IMR-90 (cell line): Measurements from ENCODE around the gene BRINP3. TPM values are rescaled to one million over a fixed set of nuclear protein-coding genes. Genes with fewer than 3 reads are reported as not detected.

Experiments used
- ATAC-seq: fragments of 200-7000 bp; cut with Tn5 transposase; 2 replicates; pipeline ENCODE4 v1.9.1; 2020; ENCODE audit warnings: low read depth, mild to moderate bottlenecking, moderate library complexity
- BruUV-seq: library from RNA; stranded (reverse); fragments of 400-500 nt; replicated peaks from 2 replicates; lab custom pipeline; 2021; lab: Mats Ljungman, UMichigan
- CTCF ChIA-PET: fragments of 300-600 bp; formaldehyde crosslinking; extraction: SDS; loops from one replicate; lab custom pipeline; 2021; ENCODE audit warnings: antibody characterized with exemption; lab: Yijun Ruan, JAX
- POLR2A ChIA-PET: fragments of 300-600 bp; sonication (Branson Sonifier 250); formaldehyde crosslinking; loops from one replicate; lab custom pipeline; 2022; ENCODE audit warnings: antibody characterized with exemption; ENCODE audit not compliant: unreplicated experiment; lab: Charles Lee
- DNase-seq: peaks from one replicate; pipeline ENCODE4 v3.0.0; 2013
- H2AFZ ChIP-seq: replicated peaks from 2 replicates; pipeline ENCODE3; 2013; ENCODE audit warnings: low read length, mild to moderate bottlenecking; ENCODE audit not compliant: poor library complexity
- H2AK5ac ChIP-seq: 2 replicates; pipeline ENCODE4 v1.6.1; 2013; ENCODE audit warnings: low read depth, low read length, inconsistent platforms
- H2AK9ac ChIP-seq: replicated peaks from 2 replicates; pipeline ENCODE3; 2013; ENCODE audit warnings: mild to moderate bottlenecking, low read depth, low read length, moderate library complexity; ENCODE audit not compliant: poor library complexity
- H2BK120ac ChIP-seq: 2 replicates; pipeline ENCODE4 v1.6.1; 2013; ENCODE audit warnings: low read depth, low read length, inconsistent platforms
- H2BK15ac ChIP-seq: 3 replicates; pipeline ENCODE4 v1.6.1; 2013; ENCODE audit warnings: low read depth, low read length, inconsistent platforms
- H2BK20ac ChIP-seq: 2 replicates; pipeline ENCODE4 v1.6.1; 2013; ENCODE audit warnings: low read depth, mild to moderate bottlenecking, inconsistent platforms, low read length, moderate library complexity
- H2BK5ac ChIP-seq: 2 replicates; pipeline ENCODE4 v1.6.1; 2013; ENCODE audit warnings: mild to moderate bottlenecking, low read depth, low read length, inconsistent platforms; ENCODE audit not compliant: poor library complexity, severe bottlenecking
- H3K14ac ChIP-seq: replicated peaks from 2 replicates; pipeline ENCODE4 v1.6.1; 2013; ENCODE audit warnings: low read depth, low read length, inconsistent platforms
- H3K18ac ChIP-seq: 2 replicates; pipeline ENCODE4 v1.6.1; 2013; ENCODE audit warnings: low read depth, low read length, control low read depth
- H3K23ac ChIP-seq: 2 replicates; pipeline ENCODE4 v1.6.1; 2013; ENCODE audit warnings: low read depth, low read length, inconsistent platforms
- H3K27ac ChIP-seq: 2 replicates; pipeline ENCODE4 v1.5.1; 2013; ENCODE audit warnings: mild to moderate bottlenecking, control low read depth, low read length; ENCODE audit not compliant: insufficient read depth
- H3K27me3 ChIP-seq: 2 replicates; pipeline ENCODE4 v1.6.1; 2013; ENCODE audit warnings: low read length; ENCODE audit not compliant: control insufficient read depth, insufficient read depth
- H3K36me3 ChIP-seq: 2 replicates; pipeline ENCODE4 v1.6.1; 2013; ENCODE audit warnings: low read length, mixed read lengths; ENCODE audit not compliant: control insufficient read depth, insufficient read depth
- H3K4ac ChIP-seq: 2 replicates; pipeline ENCODE4 v1.6.1; 2013; ENCODE audit warnings: low read depth, low read length, inconsistent platforms
- H3K4me1 ChIP-seq: 2 replicates; pipeline ENCODE4 v1.6.1; 2013; ENCODE audit warnings: low read length, mixed read lengths; ENCODE audit not compliant: control insufficient read depth, insufficient read depth
- H3K4me2 ChIP-seq: 2 replicates; pipeline ENCODE4 v1.6.1; 2013; ENCODE audit warnings: low read depth, mild to moderate bottlenecking, control low read depth, low read length, moderate library complexity
- H3K4me3 ChIP-seq: 2 replicates; pipeline ENCODE4 v1.5.1; 2013; ENCODE audit warnings: low read depth, mild to moderate bottlenecking, control low read depth, low read length, moderate library complexity; ENCODE audit not compliant: insufficient read depth
- H3K56ac ChIP-seq: 2 replicates; pipeline ENCODE4 v1.6.1; 2013; ENCODE audit warnings: low read length, inconsistent platforms; ENCODE audit not compliant: insufficient read depth; ENCODE audit errors: extremely low read depth
- H3K79me1 ChIP-seq, 2 experiments: 2 replicates each; pipeline ENCODE4 v1.6.1; 2013; ENCODE audit warnings: low read length in 2 of 2, inconsistent platforms in 1 of 2, low read depth in 1 of 2
- H3K9ac ChIP-seq: 2 replicates; pipeline ENCODE4 v1.6.1; 2013; ENCODE audit warnings: low read depth, low read length, control low read depth
- H3K9me1 ChIP-seq: 2 replicates; pipeline ENCODE4 v1.6.1; 2013; ENCODE audit warnings: low read length, inconsistent platforms; ENCODE audit not compliant: insufficient read depth
- H3K9me3 ChIP-seq: 2 replicates; pipeline ENCODE4 v1.6.1; 2013; ENCODE audit warnings: low read length; ENCODE audit not compliant: control insufficient read depth, insufficient read depth
- H4K20me1 ChIP-seq: 2 replicates; pipeline ENCODE4 v1.6.1; 2013; ENCODE audit warnings: low read length, inconsistent platforms; ENCODE audit not compliant: insufficient read depth
- H4K5ac ChIP-seq: 2 replicates; pipeline ENCODE4 v1.6.1; 2013; ENCODE audit warnings: mild to moderate bottlenecking, low read depth, low read length, control low read depth
- H4K8ac ChIP-seq, 2 experiments: 2 replicates each; pipeline ENCODE4 v1.6.1; 2013; ENCODE audit warnings: low read depth in 2 of 2, low read length in 2 of 2, control low read depth in 1 of 2, inconsistent platforms in 1 of 2
- H4K91ac ChIP-seq: 2 replicates; pipeline ENCODE4 v1.6.1; 2013; ENCODE audit warnings: low read depth, low read length, inconsistent platforms; ENCODE audit not compliant: insufficient read depth
- CEBPB ChIP-seq: IDR thresholded peaks from 2 replicates; pipeline ENCODE4 v1.6.1; 2012; ENCODE audit warnings: low read depth, low read length, improper control_type of control experiment
- CTCF ChIP-seq: conservative IDR thresholded peaks from 2 replicates; pipeline ENCODE4 v1.5.1; 2012; ENCODE audit warnings: mild to moderate bottlenecking, low read depth, low read length, improper control_type of control experiment
- MAFK ChIP-seq: IDR thresholded peaks from 2 replicates; pipeline ENCODE4 v1.6.1; 2012; ENCODE audit warnings: low read depth, low read length, improper control_type of control experiment
- POLR2A ChIP-seq: IDR thresholded peaks from 2 replicates; pipeline ENCODE4 v1.6.1; 2012; ENCODE audit warnings: mild to moderate bottlenecking, low read depth, low read length
- RAD21 ChIP-seq: IDR thresholded peaks from 2 replicates; pipeline ENCODE4 v1.6.1; 2012; ENCODE audit warnings: low read length, improper control_type of control experiment
- RCOR1 ChIP-seq: IDR thresholded peaks from 2 replicates; pipeline ENCODE4 v1.6.1; 2012; ENCODE audit warnings: mild to moderate bottlenecking, low read length, improper control_type of control experiment; ENCODE audit not compliant: insufficient replicate concordance
- dilution Hi-C: fragments of 300-500 bp; cut with HindIII; formaldehyde crosslinking; loops from one replicate; pipeline ENCODE4 v1.14.3; 2018; ENCODE audit warnings: low sequenced_read_pairs; ENCODE audit not compliant: unreplicated experiment
- in situ Hi-C: fragments of 300-500 bp; cut with MboI; formaldehyde crosslinking; loops from 3 replicates; pipeline ENCODE4 v1.14.3; 2019; ENCODE audit warnings: low sequenced_read_pairs, inconsistent platforms, mixed read lengths
- intact Hi-C: fragments of 100-400 bp; cut with micrococcal nuclease; formaldehyde crosslinking; loops from 2 replicates; pipeline ENCODE4 v1.10.0; 2022
- polyA plus RNA-seq, 3 experiments: library from polyadenylated mRNA; depleted of rRNA; stranded (reverse); fragments of >200 nt; gene quantifications; 2 replicates each; pipeline ENCODE4 v1.2.3, GENCODE V29; 2012; ENCODE audit warnings: low replicate concordance in 1 of 3
- total RNA-seq: library from RNA; depleted of rRNA; stranded (reverse); fragments of >200 nt; gene quantifications from 2 replicates; pipeline ENCODE4 v1.2.3, GENCODE V29; 2012

BRINP3 gene
- total and polyA plus RNA-seq, 2 of the 4 experiments (the other 2 are of a cell fraction): 0.15 to 0.36 TPM

GRCh38 chr1:190453550-190453949, 24.1 kb downstream of the BRINP3 start:
- no peak overlapping the region for H2AK5ac ChIP-seq
- no peak overlapping the region for H4K91ac ChIP-seq
- no peak overlapping the region for H2AK9ac ChIP-seq
- CTCF ChIA-PET: no interaction called here
- no peak overlapping the region for H2BK120ac ChIP-seq
- in situ Hi-C loops (no loop called here), dilution Hi-C loops (no loop called here), intact Hi-C loops (loop anchor here (10.0 kb wide), 1 partner anchor 1861 kb away; the partner anchor contains the start of gene RGS21)
- H3K36me3 ChIP-seq: no peaks in the 10 kb centered on the region
- no peak for TF ChIP-seq RCOR1
- TF ChIP-seq CEBPB: no peak
- peak; percentile 20; the same call in 1 of the 2 replicates for TF ChIP-seq CTCF
- TF ChIP-seq MAFK: no peak
- TF ChIP-seq RAD21: no peak
- TF ChIP-seq POLR2A: no peak
- no peak overlapping the region for H2BK15ac ChIP-seq
- no peaks in the 10 kb centered on the region for H3K27me3 ChIP-seq
- H3K14ac ChIP-seq: no peak overlapping the region
- no peak overlapping the region for H3K4me3 ChIP-seq
- peak; percentile 49; the same call in 1 of the 2 replicates for ATAC-seq
- no peak overlapping the region for H3K4me2 ChIP-seq
- no peaks in the 10 kb centered on the region for H3K4me1 ChIP-seq
- no peak overlapping the region for H3K9ac ChIP-seq
- POLR2A ChIA-PET: no interaction called here
- H3K4ac ChIP-seq: no peak overlapping the region
- no peak overlapping the region for H4K5ac ChIP-seq
- H3K79me1 ChIP-seq: no peaks in the 10 kb centered on the region
- H3K56ac ChIP-seq: no peak overlapping the region
- H3K18ac ChIP-seq: no peak overlapping the region
- no peak overlapping the region for H2BK20ac ChIP-seq
- H3K27ac ChIP-seq: no peak overlapping the region
- H3K23ac ChIP-seq: no peak overlapping the region
- H2AFZ ChIP-seq: no peak overlapping the region
- peak; percentile 5 for DNase-seq
- no peak overlapping the region for H4K8ac ChIP-seq
- H2BK5ac ChIP-seq: no peak overlapping the region
- no peaks in the 10 kb centered on the region for H4K20me1 ChIP-seq
- no peaks in the 10 kb centered on the region for H3K9me1 ChIP-seq
- no TSS peak for BruUV-seq
- no peaks in the 10 kb centered on the region for H3K9me3 ChIP-seq
